AG09319 (cell line): ENCODE measurements around the gene TMC5.

Experiments used
- DNase-seq: peaks from one replicate; pipeline ENCODE4 v3.0.0-alpha.2; 2010; ENCODE audit warnings: low read depth; ENCODE audit errors: extremely low read depth
- CTCF ChIP-seq: IDR thresholded peaks from 2 replicates; pipeline ENCODE4 v1.5.1; 2011; ENCODE audit warnings: low read depth, mild to moderate bottlenecking, inconsistent platforms, low read length, moderate library complexity

Gene TMC5

GRCh38 chr16:19431636-19432340 is 14.1 kb downstream of the TMC5 start:
- no peak for DNase-seq
- no peak for TF ChIP-seq CTCF

GRCh38 chr16:19432429-19432828 is 14.7 kb downstream of the TMC5 start:
- no peak for TF ChIP-seq CTCF
- no peak for DNase-seq

- DNase-seq: no peak
- no peak for TF ChIP-seq CTCF
These were observed 16.9 kb downstream of the TMC5 start for GRCh38 chr16:19434584-19434983.

GRCh38 chr16:19436540-19436939 is 18.9 kb downstream of the TMC5 start:
- no peak for TF ChIP-seq CTCF
- no peak for DNase-seq

- no peak for DNase-seq
- no peak for TF ChIP-seq CTCF
These were observed 19.6 kb downstream of the TMC5 start for GRCh38 chr16:19437280-19437679.

- TF ChIP-seq CTCF: no peak
These were observed 21.1 kb downstream of the TMC5 start for GRCh38 chr16:19438739-19439138.

GRCh38 chr16:19439483-19439882 is 21.8 kb downstream of the TMC5 start:
- no peak for TF ChIP-seq CTCF
- DNase-seq: no peak

More at GRCh38 chr16:19438739-19439138, 21.1 kb downstream of the TMC5 start:
- no peak for DNase-seq
